ENCODE results near the gene PSEN2.

DNA sequence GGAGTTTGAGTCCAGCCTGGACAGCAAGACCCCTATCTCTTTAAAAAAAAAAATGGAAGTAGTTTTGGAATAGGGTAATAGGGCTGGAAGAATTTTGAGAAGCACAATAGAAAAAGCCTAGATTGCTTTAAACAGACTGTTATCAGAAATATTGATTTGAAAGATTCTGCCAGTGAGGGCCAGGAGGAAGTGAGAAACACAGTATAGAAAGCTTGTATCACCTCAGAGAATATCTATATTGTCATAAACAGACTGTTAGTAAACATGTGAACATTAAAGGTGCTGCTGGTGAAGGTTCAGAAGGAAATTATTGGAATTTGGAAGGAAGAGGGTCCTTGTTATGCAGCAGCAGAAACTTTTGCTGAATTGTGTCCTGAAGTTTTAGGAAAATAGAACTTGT is 24.8 kb upstream of the PSEN2 start:
- no peak for TF ChIP-seq POLR2A (IDR thresholded peaks at IDR 0.05)
- TF ChIP-seq CTCF (IDR thresholded peaks at IDR 0.05 in 4 of 5, conservative IDR thresholded peaks at IDR 0.05 in 1 of 5) = no peak

Measured in gastrocnemius medialis (tissue), 4 donors.